Glutamatergic neuron (in vitro differentiated cells): ENCODE measurements around the gene SEC24B. TPM values are rescaled to one million over a fixed set of nuclear protein-coding genes. Genes with fewer than 3 reads are reported as not detected.

Source experiments
- DNase-seq: peaks from one replicate; pipeline ENCODE4 v3.0.0; 2022
- H3K27ac Mint-ChIP-seq: one replicate; pipeline ENCODE4 v1.8.0; 2020; ENCODE audit warnings: mild to moderate bottlenecking, mixed read lengths, inconsistent platforms; ENCODE audit not compliant: unreplicated experiment
- H3K27me3 Mint-ChIP-seq: one replicate; pipeline ENCODE4 v1.8.0; 2020; ENCODE audit warnings: mild to moderate bottlenecking, moderate library complexity, mixed read lengths, inconsistent platforms; ENCODE audit not compliant: unreplicated experiment
- H3K36me3 Mint-ChIP-seq: one replicate; pipeline ENCODE4 v1.8.0; 2020; ENCODE audit warnings: mild to moderate bottlenecking, mixed read lengths, inconsistent platforms; ENCODE audit not compliant: unreplicated experiment
- H3K4me1 Mint-ChIP-seq: one replicate; pipeline ENCODE4 v1.8.0; 2020; ENCODE audit warnings: mild to moderate bottlenecking, low read depth, mixed read lengths, inconsistent platforms; ENCODE audit not compliant: unreplicated experiment
- H3K4me3 Mint-ChIP-seq: one replicate; pipeline ENCODE4 v1.8.0; 2020; ENCODE audit warnings: mild to moderate bottlenecking, mixed read lengths, inconsistent platforms; ENCODE audit not compliant: unreplicated experiment
- H3K9me3 Mint-ChIP-seq: one replicate; pipeline ENCODE4 v1.8.0; 2020; ENCODE audit warnings: mild to moderate bottlenecking, moderate library complexity, mixed read lengths, inconsistent platforms; ENCODE audit not compliant: unreplicated experiment
- total RNA-seq: library from RNA; stranded (reverse); fragmentation: NEBNext Ultra II Directional; extraction: Animal tissue kit (Norgen Biotek cat#: 25700); gene quantifications from one replicate; pipeline ENCODE4 v1.2.1, GENCODE V29; 2021; ENCODE audit not compliant: unreplicated experiment
- TF ChIP-seq, protein P1 (sequence below): fragments of 200-600 bp; sonication (generic); IDR thresholded peaks from one replicate; pipeline ENCODE4 v1.5.0; 2021; ENCODE audit not compliant: partially characterized antibody, unreplicated experiment

Gene SEC24B
- total RNA-seq, 1 donor from 2014 or later, result 27.6 TPM

GRCh38 chr4:109469915-109470314 lies 36.3 kb downstream of the SEC24B start:
- H3K4me3 Mint-ChIP-seq, result no peak overlapping the region
- H3K27ac Mint-ChIP-seq, result no peak overlapping the region
- no peaks in the 10 kb centered on the region for H3K36me3 Mint-ChIP-seq
- no peaks in the 10 kb centered on the region for H3K9me3 Mint-ChIP-seq
- peaks cover 3% of the 10 kb centered on the region for H3K4me1 Mint-ChIP-seq
- TF ChIP-seq, protein P1, sequence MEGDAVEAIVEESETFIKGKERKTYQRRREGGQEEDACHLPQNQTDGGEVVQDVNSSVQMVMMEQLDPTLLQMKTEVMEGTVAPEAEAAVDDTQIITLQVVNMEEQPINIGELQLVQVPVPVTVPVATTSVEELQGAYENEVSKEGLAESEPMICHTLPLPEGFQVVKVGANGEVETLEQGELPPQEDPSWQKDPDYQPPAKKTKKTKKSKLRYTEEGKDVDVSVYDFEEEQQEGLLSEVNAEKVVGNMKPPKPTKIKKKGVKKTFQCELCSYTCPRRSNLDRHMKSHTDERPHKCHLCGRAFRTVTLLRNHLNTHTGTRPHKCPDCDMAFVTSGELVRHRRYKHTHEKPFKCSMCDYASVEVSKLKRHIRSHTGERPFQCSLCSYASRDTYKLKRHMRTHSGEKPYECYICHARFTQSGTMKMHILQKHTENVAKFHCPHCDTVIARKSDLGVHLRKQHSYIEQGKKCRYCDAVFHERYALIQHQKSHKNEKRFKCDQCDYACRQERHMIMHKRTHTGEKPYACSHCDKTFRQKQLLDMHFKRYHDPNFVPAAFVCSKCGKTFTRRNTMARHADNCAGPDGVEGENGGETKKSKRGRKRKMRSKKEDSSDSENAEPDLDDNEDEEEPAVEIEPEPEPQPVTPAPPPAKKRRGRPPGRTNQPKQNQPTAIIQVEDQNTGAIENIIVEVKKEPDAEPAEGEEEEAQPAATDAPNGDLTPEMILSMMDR, result no peak
- no peaks in the 10 kb centered on the region for H3K27me3 Mint-ChIP-seq
- no peak for DNase-seq

DNA sequence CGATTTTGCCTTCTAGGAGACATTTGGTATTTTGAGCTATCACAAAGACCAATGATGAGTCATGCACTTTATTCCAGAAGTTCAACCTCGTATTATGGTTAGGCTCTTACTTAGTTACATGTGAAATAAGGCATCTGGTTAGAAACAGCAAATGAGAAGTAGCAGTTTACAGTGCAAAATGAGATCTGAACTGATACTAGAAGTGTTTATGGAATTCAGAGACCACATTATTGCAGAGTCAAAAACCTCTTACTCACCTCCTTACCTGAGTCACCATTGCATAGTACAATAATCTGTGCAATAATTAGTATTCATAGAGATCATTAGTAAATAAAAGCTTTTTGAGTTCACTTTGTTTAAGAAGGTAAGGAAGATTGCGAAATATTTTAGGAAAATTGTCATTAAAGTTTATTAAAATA lies 38.7 kb downstream of the SEC24B start:
- Mint-ChIP-seq H3K4me3 (no peak overlapping the region), H3K27ac (no peak overlapping the region), H3K36me3 (no peaks in the 10 kb centered on the region), H3K27me3 (no peaks in the 10 kb centered on the region), H3K4me1 (peaks cover 3% of the 10 kb centered on the region), H3K9me3 (no peaks in the 10 kb centered on the region)
- no peak for DNase-seq
- TF ChIP-seq, protein P1, result no peak

GRCh38 chr4:109473824-109474223 lies 40.2 kb downstream of the SEC24B start:
- no peak for DNase-seq
- H3K27ac Mint-ChIP-seq, result no peak overlapping the region
- TF ChIP-seq, protein P1, result no peak
- no peaks in the 10 kb centered on the region for H3K27me3 Mint-ChIP-seq
- peaks cover 3% of the 10 kb centered on the region for H3K4me1 Mint-ChIP-seq
- no peaks in the 10 kb centered on the region for H3K36me3 Mint-ChIP-seq
- no peaks in the 10 kb centered on the region for H3K9me3 Mint-ChIP-seq
- no peak overlapping the region for H3K4me3 Mint-ChIP-seq

GRCh38 chr4:109486007-109486406 lies 52.4 kb downstream of the SEC24B start:
- no peak overlapping the region for H3K27ac Mint-ChIP-seq
- TF ChIP-seq, protein P1, result no peak
- no peak for DNase-seq
- no peaks in the 10 kb centered on the region for H3K27me3 Mint-ChIP-seq
- H3K4me1 Mint-ChIP-seq, result no peaks in the 10 kb centered on the region
- H3K4me3 Mint-ChIP-seq, result no peak overlapping the region
- H3K36me3 Mint-ChIP-seq, result no peaks in the 10 kb centered on the region
- H3K9me3 Mint-ChIP-seq, result no peaks in the 10 kb centered on the region

GRCh38 chr4:109494563-109494962 lies 60.9 kb downstream of the SEC24B start:
- Mint-ChIP-seq H3K36me3 (no peaks in the 10 kb centered on the region), H3K9me3 (no peaks in the 10 kb centered on the region), H3K4me1 (no peaks in the 10 kb centered on the region), H3K4me3 (no peak overlapping the region), H3K27ac (no peak overlapping the region), H3K27me3 (no peaks in the 10 kb centered on the region)
- no peak for DNase-seq
- TF ChIP-seq, protein P1, result no peak
